Glutamatergic neuron (in vitro differentiated cells): ENCODE measurements around the gene CHTF18. TPM values are rescaled to one million over a fixed set of nuclear protein-coding genes. Genes with fewer than 3 reads are reported as not detected.

Experiments
- DNase-seq: peaks from one replicate; pipeline ENCODE4 v3.0.0; 2022
- H3K27ac Mint-ChIP-seq: one replicate; pipeline ENCODE4 v1.8.0; 2020; ENCODE audit warnings: mild to moderate bottlenecking, mixed read lengths, inconsistent platforms; ENCODE audit not compliant: unreplicated experiment
- H3K27me3 Mint-ChIP-seq: one replicate; pipeline ENCODE4 v1.8.0; 2020; ENCODE audit warnings: mild to moderate bottlenecking, moderate library complexity, mixed read lengths, inconsistent platforms; ENCODE audit not compliant: unreplicated experiment
- H3K36me3 Mint-ChIP-seq: one replicate; pipeline ENCODE4 v1.8.0; 2020; ENCODE audit warnings: mild to moderate bottlenecking, mixed read lengths, inconsistent platforms; ENCODE audit not compliant: unreplicated experiment
- H3K4me1 Mint-ChIP-seq: one replicate; pipeline ENCODE4 v1.8.0; 2020; ENCODE audit warnings: mild to moderate bottlenecking, low read depth, mixed read lengths, inconsistent platforms; ENCODE audit not compliant: unreplicated experiment
- H3K4me3 Mint-ChIP-seq: one replicate; pipeline ENCODE4 v1.8.0; 2020; ENCODE audit warnings: mild to moderate bottlenecking, mixed read lengths, inconsistent platforms; ENCODE audit not compliant: unreplicated experiment
- H3K9me3 Mint-ChIP-seq: one replicate; pipeline ENCODE4 v1.8.0; 2020; ENCODE audit warnings: mild to moderate bottlenecking, moderate library complexity, mixed read lengths, inconsistent platforms; ENCODE audit not compliant: unreplicated experiment
- total RNA-seq: library from RNA; stranded (reverse); fragmentation: NEBNext Ultra II Directional; extraction: Animal tissue kit (Norgen Biotek cat#: 25700); gene quantifications from one replicate; pipeline ENCODE4 v1.2.1, GENCODE V29; 2021; ENCODE audit not compliant: unreplicated experiment
- TF ChIP-seq, protein P1 (sequence below): fragments of 200-600 bp; sonication (generic); IDR thresholded peaks from one replicate; pipeline ENCODE4 v1.5.0; 2021; ENCODE audit not compliant: partially characterized antibody, unreplicated experiment

Gene CHTF18
- total RNA-seq, 1 donor from 2014 or later, result 49.2 TPM

GRCh38 chr16:813204-813915, 24.9 kb downstream of the CHTF18 start:
- H3K27me3 Mint-ChIP-seq, result peaks cover 10% of the 10 kb centered on the region
- peak overlapping the region; percentile 61 for H3K4me3 Mint-ChIP-seq

GRCh38 chr16:813916-814412, 25.5 kb downstream of the CHTF18 start:
- TF ChIP-seq, protein P1, sequence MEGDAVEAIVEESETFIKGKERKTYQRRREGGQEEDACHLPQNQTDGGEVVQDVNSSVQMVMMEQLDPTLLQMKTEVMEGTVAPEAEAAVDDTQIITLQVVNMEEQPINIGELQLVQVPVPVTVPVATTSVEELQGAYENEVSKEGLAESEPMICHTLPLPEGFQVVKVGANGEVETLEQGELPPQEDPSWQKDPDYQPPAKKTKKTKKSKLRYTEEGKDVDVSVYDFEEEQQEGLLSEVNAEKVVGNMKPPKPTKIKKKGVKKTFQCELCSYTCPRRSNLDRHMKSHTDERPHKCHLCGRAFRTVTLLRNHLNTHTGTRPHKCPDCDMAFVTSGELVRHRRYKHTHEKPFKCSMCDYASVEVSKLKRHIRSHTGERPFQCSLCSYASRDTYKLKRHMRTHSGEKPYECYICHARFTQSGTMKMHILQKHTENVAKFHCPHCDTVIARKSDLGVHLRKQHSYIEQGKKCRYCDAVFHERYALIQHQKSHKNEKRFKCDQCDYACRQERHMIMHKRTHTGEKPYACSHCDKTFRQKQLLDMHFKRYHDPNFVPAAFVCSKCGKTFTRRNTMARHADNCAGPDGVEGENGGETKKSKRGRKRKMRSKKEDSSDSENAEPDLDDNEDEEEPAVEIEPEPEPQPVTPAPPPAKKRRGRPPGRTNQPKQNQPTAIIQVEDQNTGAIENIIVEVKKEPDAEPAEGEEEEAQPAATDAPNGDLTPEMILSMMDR, result no peak
- Mint-ChIP-seq H3K27ac (no peak overlapping the region), H3K4me3 (peak overlapping the region; percentile 61), H3K4me1 (peaks cover 2% of the 10 kb centered on the region), H3K36me3 (peaks cover 5% of the 10 kb centered on the region), H3K27me3 (peaks cover 8% of the 10 kb centered on the region), H3K9me3 (peaks cover 2% of the 10 kb centered on the region)
- DNase-seq, result no peak

More at GRCh38 chr16:813204-813915, 24.9 kb downstream of the CHTF18 start:
- Mint-ChIP-seq H3K4me1 (peaks cover 6% of the 10 kb centered on the region), H3K9me3 (peaks cover 2% of the 10 kb centered on the region), H3K36me3 (peaks cover 5% of the 10 kb centered on the region), H3K27ac (no peak overlapping the region)
- peak; percentile 84 for DNase-seq
- TF ChIP-seq, protein P1, result peak; percentile 68

- TF ChIP-seq, protein P1, result no peak
- peak overlapping the region; percentile 28 for H3K27ac Mint-ChIP-seq
- H3K4me3 Mint-ChIP-seq, result no peak overlapping the region
- H3K36me3 Mint-ChIP-seq, result peaks cover 5% of the 10 kb centered on the region
- H3K9me3 Mint-ChIP-seq, result peaks cover 2% of the 10 kb centered on the region
- H3K4me1 Mint-ChIP-seq, result peaks cover 2% of the 10 kb centered on the region
- no peak for DNase-seq
- H3K27me3 Mint-ChIP-seq, result peaks cover 7% of the 10 kb centered on the region
These were observed 26.6 kb downstream of the CHTF18 start for GRCh38 chr16:814974-815373.

DNA sequence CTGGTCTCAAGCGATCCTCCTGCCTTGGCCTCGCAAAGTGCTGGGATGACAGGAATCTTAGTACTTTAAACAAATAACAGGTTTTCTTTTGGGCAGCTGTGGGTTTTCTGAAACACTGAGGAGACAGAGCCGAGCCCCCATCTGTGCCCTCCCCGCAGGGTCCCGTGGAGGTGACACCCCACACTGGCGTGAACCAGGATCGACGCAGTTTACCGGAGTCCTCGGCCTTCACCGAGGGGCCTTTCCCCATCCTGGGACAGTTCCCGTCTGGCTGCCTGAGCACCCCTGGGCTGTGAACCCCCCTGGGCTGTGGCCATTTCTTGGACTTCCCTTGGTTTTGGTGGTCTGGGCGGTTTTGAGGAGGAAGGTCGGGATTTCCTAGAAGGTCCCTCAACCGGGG, 27.4 kb downstream of the CHTF18 start:
- no peak for DNase-seq
- no peak overlapping the region for H3K4me3 Mint-ChIP-seq
- H3K27ac Mint-ChIP-seq, result no peak overlapping the region
- TF ChIP-seq, protein P1, result no peak
- H3K4me1 Mint-ChIP-seq, result peaks cover 2% of the 10 kb centered on the region
- peaks cover 5% of the 10 kb centered on the region for H3K36me3 Mint-ChIP-seq
- H3K27me3 Mint-ChIP-seq, result peaks cover 8% of the 10 kb centered on the region
- peaks cover 2% of the 10 kb centered on the region for H3K9me3 Mint-ChIP-seq

DNA sequence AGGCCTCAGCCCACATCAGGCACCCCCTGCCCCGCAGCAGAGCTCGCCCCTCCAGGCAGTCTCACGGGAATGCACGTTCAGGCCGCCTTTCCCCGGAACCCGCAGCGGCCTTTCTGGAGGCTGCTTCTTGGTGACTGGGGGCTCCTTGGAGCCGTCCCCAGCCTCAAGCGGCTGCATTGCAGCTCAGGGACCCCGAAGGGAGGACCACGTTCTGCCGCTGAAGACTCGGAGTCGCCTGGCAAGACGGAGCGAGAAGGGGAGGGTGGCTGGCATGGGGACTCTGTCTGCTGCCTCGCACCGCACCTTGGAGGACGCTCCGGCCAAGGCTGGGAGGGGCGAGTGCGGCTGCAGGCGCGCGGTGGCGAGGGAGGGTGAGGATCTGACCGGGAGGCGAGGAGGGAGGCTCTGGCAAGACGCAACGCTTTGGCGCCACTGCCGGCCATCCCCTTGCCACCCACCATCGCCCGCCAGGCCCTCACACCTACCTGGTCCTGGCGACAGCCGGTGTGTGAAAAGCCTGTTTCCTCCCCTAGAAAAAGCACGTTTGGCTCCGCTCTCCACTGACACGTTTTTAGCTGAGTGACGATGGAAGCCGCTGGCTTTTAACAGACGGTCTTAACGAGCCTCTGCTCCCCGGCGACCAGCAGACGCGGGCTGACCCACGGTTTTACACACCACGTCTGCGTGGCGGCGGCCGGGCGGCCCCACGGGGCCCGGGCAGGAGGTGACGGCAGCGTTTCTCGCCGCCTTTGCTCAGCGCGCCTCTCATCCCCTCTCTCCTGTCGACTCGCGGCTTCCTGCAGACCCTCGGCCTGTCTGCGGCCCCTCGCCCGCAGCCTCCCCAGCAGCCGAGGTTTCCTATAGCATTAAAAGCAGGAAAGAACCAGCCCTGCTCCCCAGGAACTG, 28.8 kb downstream of the CHTF18 start:
- H3K27ac Mint-ChIP-seq, result no peak overlapping the region
- no peak for DNase-seq
- peaks cover 1% of the 10 kb centered on the region for H3K36me3 Mint-ChIP-seq
- H3K4me3 Mint-ChIP-seq, result no peak overlapping the region
- TF ChIP-seq, protein P1, result no peak
- peaks cover 10% of the 10 kb centered on the region for H3K27me3 Mint-ChIP-seq
- H3K9me3 Mint-ChIP-seq, result peaks cover 2% of the 10 kb centered on the region
- H3K4me1 Mint-ChIP-seq, result peaks cover 2% of the 10 kb centered on the region
